ENCODE data around the gene SPATA9.

Gene SPATA9

DNA sequence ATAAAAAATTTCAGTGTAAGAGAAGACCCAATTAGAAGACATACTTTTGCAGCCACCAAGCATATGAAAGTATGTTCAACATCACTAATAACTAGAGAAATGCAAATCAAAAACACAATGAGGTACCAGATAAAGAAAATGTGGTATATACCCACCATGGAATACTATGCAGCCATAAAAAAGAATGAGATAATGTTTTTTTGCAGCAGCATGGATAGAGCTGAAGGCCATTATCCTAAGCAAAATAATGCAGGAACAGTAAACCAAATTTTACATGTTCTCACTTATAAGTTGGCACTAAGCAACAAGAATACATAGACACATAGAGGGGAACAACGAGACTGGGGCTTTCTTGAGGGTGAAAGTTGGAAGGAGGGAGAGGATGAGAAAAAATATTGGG is 6.9 kb upstream of the SPATA9 start:
- no peak for DNase-seq (ENCODE audit: low read depth in 2 of 2, low spot score in 1 of 2)

GRCh38 chr5:95686651-95687050 is 3.9 kb upstream of the SPATA9 start:
- DNase-seq (ENCODE audit: low read depth in 2 of 2, low spot score in 1 of 2) = no peak

DNA sequence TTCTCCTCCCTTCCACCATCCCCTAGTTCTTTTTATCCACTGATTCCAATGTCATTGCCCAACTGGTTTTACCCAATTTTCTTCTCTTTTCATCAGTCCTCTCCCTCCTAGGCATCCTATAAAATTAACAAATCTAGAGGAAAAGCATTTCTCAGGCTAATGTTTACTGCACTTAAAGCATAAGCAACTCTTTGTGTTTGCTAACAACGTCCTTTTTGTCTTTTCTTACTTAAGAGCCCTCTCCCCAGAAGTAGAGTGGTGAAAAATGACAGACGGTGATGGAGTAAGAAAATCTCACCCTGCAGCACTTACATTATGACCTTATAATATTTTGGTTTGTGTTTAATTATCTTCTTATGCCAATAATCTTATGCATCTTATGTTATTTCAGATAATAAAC is 1.6 kb upstream of the SPATA9 start:
- no peak for DNase-seq (ENCODE audit: low read depth in 2 of 2, low spot score in 1 of 2)

DNA sequence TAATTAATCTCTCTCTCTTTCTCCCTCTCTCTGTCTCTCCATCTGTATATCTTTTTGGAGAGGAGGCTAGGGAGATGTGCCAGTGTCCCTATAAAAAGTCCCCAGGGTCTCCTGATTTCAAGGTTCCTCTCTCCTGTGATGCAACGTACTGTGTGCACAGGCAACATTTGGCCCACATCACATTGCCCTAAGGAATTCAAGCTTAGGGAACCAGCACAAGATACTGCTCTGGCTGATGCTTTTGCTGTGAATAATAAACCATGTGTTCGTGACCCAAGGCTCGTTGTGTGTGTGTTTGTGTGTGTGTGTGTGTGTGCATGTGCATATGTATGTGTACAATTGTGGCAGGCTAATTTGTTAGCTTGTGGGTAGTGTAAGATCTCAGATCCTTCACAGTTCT is 9.7 kb downstream of the SPATA9 start:
- no peak for DNase-seq (ENCODE audit: low read depth in 2 of 2, low spot score in 1 of 2)

GRCh38 chr5:95672641-95673040 is 10.2 kb downstream of the SPATA9 start:
- DNase-seq (ENCODE audit: low read depth in 2 of 2, low spot score in 1 of 2) = no peak

DNA sequence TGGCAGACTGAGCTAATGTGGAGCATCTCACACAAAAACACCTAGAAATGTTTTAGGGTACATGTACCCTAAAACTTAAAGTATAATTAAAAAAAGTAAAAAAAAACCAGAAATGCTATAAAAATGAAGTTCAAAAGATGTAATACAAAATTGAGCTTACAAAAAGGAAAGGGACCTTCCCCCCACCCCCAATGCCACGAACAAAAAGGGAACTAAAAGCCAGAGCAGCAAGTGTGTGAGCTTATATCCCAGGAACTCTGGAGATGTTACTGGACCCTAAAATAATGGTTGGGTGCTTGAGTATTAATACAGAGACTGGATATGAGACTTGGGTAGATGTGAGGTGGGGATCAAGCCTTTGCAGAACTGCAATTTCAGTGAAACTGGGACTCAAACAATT is 11.0 kb downstream of the SPATA9 start:
- DNase-seq (ENCODE audit: low read depth in 2 of 2, low spot score in 1 of 2) = no peak

DNA sequence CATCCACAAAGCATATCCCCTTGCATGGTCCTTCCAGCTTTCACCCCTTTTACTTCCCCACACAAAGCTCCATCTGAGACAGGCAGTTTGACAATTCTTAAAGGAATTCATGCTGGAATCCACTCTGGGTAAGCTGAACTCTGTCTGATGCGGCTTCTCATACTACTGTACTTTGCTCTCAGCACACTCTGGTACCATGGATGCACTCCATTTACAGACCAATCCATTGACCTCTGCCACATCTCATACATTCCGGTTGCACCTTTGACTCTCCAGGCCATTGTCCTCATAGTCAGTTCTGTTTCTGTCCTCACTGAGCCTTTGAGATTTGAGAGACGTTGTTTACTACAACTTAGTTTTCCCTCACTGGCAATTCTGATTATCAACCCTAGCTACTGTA is 12.2 kb downstream of the SPATA9 start:
- no peak for DNase-seq (ENCODE audit: low read depth in 2 of 2, low spot score in 1 of 2)

DNA sequence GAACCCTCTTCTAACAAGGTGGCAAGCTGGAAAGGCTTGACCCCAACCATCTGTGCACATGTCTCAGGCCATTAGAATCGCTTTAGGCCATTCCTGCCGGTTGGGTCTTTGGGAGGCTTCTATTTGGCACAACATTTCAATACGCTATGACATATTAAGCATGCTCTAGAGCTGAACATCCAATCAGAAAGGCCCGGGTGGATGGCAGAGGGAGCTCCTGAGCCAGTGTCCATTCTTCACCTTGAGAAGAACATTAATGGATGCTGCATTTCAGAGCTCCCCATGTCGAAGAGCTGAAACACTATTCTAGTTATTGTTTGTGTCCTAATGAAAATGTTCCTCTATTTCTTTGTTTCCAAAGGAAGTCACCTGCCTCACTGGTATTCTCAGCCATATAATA is 12.8 kb downstream of the SPATA9 start:
- DNase-seq (ENCODE audit: low read depth in 2 of 2, low spot score in 1 of 2) = no peak

GRCh38 chr5:95669540-95669939 is 13.3 kb downstream of the SPATA9 start:
- no peak for DNase-seq (ENCODE audit: low read depth in 2 of 2, low spot score in 1 of 2)

- DNase-seq (ENCODE audit: low read depth in 2 of 2, low spot score in 1 of 2) = no peak
Observed at GRCh38 chr5:95668728-95669127, 14.1 kb downstream of the SPATA9 start.

GRCh38 chr5:95668216-95668615 is 14.6 kb downstream of the SPATA9 start:
- no peak for DNase-seq (ENCODE audit: low read depth in 2 of 2, low spot score in 1 of 2)

DNA sequence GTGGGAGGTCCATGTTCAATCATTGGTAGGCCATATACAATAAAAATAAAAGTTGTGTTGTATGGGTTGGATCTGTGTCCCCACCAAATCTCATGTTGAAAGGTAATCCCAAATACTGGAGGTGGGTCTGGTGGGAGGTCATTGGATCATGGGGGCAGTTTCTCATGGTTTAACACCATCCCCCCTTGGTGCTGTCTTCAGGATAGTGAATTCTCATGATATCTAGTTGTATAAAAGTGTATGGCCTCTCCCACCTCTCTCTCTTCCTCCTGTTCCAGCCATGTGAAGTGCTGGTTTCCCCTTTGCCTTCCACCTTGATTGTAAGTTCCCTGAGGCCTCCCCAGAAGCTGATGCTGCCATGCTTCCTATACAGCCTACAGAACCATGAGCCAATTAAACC is 15.1 kb downstream of the SPATA9 start:
- no peak for DNase-seq (ENCODE audit: low read depth in 2 of 2, low spot score in 1 of 2)

- no peak for DNase-seq (ENCODE audit: low read depth in 2 of 2, low spot score in 1 of 2)
Observed at GRCh38 chr5:95667061-95667618, 15.7 kb downstream of the SPATA9 start.

- no peak for DNase-seq (ENCODE audit: low read depth in 2 of 2, low spot score in 1 of 2)
Observed at GRCh38 chr5:95664204-95664786, 18.5 kb downstream of the SPATA9 start.

DNA sequence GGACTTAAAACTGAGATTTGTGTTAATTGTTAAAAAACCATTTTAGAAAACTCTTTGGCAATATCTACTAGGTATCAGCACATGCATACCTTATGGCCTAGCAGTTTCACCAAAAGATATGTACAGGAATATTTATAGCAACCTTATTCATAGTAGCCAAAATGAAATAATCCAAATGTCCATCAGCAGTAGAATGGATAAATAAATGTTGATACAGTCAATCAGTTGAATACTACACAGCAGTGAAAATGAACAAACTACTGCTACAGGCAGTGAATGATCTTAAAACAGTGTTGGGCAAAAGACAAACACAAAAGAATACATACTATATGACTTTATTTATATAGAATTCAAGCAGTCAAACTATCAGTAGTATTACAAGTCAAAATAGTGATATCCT is 19.8 kb downstream of the SPATA9 start:
- DNase-seq (ENCODE audit: low read depth in 2 of 2, low spot score in 1 of 2) = no peak

DNA sequence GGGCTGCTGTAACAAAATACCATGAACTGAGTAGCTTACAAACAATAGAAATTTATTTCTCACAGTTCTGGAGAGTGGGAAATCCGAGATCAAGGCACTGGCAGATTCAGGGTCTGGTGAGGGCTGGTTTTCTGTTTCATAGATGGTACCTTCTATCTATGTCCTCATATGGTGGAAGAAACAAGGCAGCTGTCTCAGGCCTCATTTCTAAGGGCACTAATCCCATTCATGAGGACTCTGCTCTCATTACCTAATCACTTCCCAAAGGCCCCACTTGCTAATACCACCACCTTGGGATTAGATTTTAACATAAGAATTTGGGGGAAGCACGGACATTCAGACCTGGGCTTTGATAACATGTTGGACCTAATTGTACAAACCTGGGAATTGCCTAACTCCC is 22.7 kb downstream of the SPATA9 start:
- no peak for DNase-seq (ENCODE audit: low read depth in 2 of 2, low spot score in 1 of 2)

GRCh38 chr5:95655575-95655974 is 27.2 kb downstream of the SPATA9 start:
- DNase-seq (ENCODE audit: low read depth in 2 of 2, low spot score in 1 of 2) = no peak

DNA sequence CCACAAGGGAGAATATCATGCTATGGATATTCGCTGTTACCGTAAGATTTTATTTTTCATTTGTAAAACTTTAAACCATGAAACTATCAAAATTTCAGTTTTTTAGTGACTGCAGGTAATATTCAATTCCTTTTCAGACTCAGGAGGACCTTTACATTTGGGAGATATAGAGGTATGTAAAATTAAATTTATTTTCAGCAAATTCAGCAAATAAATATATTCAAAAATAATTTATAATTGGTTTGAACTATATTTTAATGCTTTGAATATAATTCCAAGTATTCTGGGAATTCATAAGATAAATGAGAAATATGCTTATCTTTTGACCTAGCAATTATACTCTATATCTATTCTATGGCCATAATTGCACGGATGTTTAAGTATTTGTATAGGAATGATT is 28.6 kb downstream of the SPATA9 start:
- DNase-seq (ENCODE audit: low read depth in 2 of 2, low spot score in 1 of 2) = no peak

GRCh38 chr5:95652849-95653248 is 29.9 kb downstream of the SPATA9 start:
- DNase-seq (ENCODE audit: low read depth in 2 of 2, low spot score in 1 of 2) = no peak

DNA sequence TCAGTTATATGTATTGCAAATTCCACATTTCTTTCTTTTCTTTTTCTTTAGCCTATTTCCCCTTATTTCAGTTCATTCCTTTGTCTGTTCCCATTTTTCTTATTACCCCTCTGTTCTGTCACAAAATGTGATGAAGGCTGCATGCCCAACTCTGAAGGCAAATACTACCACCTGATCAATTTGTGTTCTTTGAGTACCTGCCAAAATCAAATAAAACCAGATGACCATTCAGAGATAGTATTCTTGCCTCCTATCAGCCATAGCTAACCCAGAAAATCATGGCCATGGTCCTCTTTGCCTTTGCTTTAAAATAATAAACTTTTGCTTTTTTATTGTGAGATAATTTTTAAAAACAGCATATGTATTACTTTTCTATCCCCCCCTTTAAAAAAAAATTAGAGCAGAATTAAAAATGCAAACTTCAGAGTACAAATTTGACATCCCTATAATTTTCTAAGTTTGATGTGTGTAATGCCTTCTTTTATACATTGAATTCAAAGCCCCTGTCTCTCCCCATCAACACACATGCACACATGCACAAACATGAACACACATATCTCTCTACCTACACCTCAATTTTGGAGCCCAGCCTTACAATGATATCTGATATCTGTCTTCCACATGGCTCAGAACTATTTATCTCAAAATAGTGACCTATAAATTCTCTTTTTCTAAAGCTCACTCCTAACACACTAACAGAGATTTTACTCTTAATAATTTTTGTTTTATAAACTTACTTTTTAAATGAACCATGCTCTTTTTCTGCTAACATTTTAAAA is 32.8 kb downstream of the SPATA9 start:
- no peak for DNase-seq (ENCODE audit: low read depth in 2 of 2, low spot score in 1 of 2)

DNA sequence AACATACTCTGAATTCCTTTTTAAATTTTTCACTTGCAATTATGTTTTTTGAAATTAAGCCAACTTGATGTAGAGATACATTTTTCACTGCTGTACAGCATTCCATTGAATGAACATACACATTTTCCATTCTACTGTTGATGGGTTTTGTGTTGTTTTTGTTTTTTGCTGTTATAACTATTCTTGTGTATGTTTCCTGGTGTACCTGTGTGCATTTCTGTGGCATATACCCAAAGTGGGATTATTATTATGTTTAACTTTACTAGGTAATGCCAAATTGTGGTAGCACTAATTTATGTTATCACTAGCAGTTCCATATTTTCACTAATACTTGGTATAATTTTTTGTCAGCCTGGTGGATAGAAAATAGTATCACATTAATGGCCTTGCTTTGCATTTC is 33.5 kb downstream of the SPATA9 start:
- no peak for DNase-seq (ENCODE audit: low read depth in 2 of 2, low spot score in 1 of 2)

- DNase-seq (ENCODE audit: low read depth in 2 of 2, low spot score in 1 of 2) = no peak
Observed at GRCh38 chr5:95647886-95648860, 34.6 kb downstream of the SPATA9 start.
